ENCODE data around the gene ADAM21. TPM values are rescaled to one million over a fixed set of nuclear protein-coding genes. Genes with fewer than 3 reads are reported as not detected.
"Not testable (repeated sequence)": the region's sequence is repeated elsewhere in the genome, so short reads cannot be mapped to it uniquely, and the experiment has no call there.

Gene ADAM21
- total and polyA plus RNA-seq, 2 donors (not counting 3 experiments of a cell fraction or from before 2014, with no cell fraction given): 0.06 TPM; not detected in 1

GRCh38 chr14:70406216-70406615, 45.8 kb upstream of the ADAM21 start:
- dilution Hi-C loops (cut with MboI; ENCODE audit: extremely low pct_ligation_motif_present, low sequenced_read_pairs); H3K9me3 ChIP-seq (replicated peaks; ENCODE audit: control insufficient read depth, insufficient read depth, low read length); BruUV-seq (replicated peaks); H3K4me3 ChIP-seq (replicated peaks in 1 of 3; ENCODE audit: insufficient read depth in 1 of 3, low read depth in 1 of 3, low read length in 3 of 3); H3K27me3 ChIP-seq (ENCODE audit: control insufficient read depth in 2 of 2, insufficient read depth in 2 of 2, low read length in 2 of 2); H3K36me3 ChIP-seq (ENCODE audit: control insufficient read depth in 2 of 2, extremely low read depth in 1 of 2, insufficient read depth in 2 of 2, low read length in 2 of 2); H3K4me2 ChIP-seq (ENCODE audit: insufficient read depth, low read length); DNase-seq (ENCODE audit: low read depth, low spot score); H3K4me1 ChIP-seq (ENCODE audit: control insufficient read depth, extremely low read depth, insufficient read depth, low read length); CTCF ChIA-PET; H3K27ac ChIP-seq (ENCODE audit: insufficient read depth, low read depth, low read length); H3K9ac ChIP-seq (replicated peaks; ENCODE audit: extremely low read depth, insufficient read depth, low read length); FAIRE-seq; H3K79me2 ChIP-seq (ENCODE audit: control insufficient read depth, insufficient read depth, low read length); H3K9me1 ChIP-seq (replicated peaks; ENCODE audit: control insufficient read depth, extremely low read depth, insufficient read depth, low read length); POLR2A ChIA-PET; H2AFZ ChIP-seq (ENCODE audit: low read depth, low read length); H4K20me1 ChIP-seq (replicated peaks; ENCODE audit: control insufficient read depth, extremely low read depth, insufficient read depth, low read length): not testable (repeated sequence)
- intact Hi-C loops (cut with micrococcal nuclease): loop anchor here (10.0 kb wide), 1 partner anchor 321 kb away; no protein-coding TSS in a partner anchor

GRCh38 chr14:70407621-70408020, 44.4 kb upstream of the ADAM21 start:
- dilution Hi-C loops (cut with MboI; ENCODE audit: extremely low pct_ligation_motif_present, low sequenced_read_pairs) (no loop called here), intact Hi-C loops (cut with micrococcal nuclease) (loop anchor here (10.0 kb wide), 1 partner anchor 323 kb away; no protein-coding TSS in a partner anchor)
- FAIRE-seq (no peak), DNase-seq (ENCODE audit: low read depth, low spot score) (no peak)
- peaks cover 11% of the 10 kb centered on the region for H3K79me2 ChIP-seq (ENCODE audit: control insufficient read depth, insufficient read depth, low read length)
- H3K9me3 ChIP-seq (replicated peaks; ENCODE audit: control insufficient read depth, insufficient read depth, low read length): no peaks in the 10 kb centered on the region
- no peak overlapping the region for H3K4me3 ChIP-seq (replicated peaks in 1 of 3; ENCODE audit: insufficient read depth in 1 of 3, low read depth in 1 of 3, low read length in 3 of 3)
- ChIA-PET POLR2A (no interaction called here), CTCF (interaction anchor here (0.6 kb wide), 1 partner anchor 13 kb away, joined by 3 read pairs; no protein-coding TSS in a partner anchor)
- no peak overlapping the region for H3K4me2 ChIP-seq (ENCODE audit: insufficient read depth, low read length)
- H3K36me3 ChIP-seq (ENCODE audit: control insufficient read depth in 2 of 2, extremely low read depth in 1 of 2, insufficient read depth in 2 of 2, low read length in 2 of 2): no peaks in the 10 kb centered on the region
- H3K27ac ChIP-seq (ENCODE audit: insufficient read depth, low read depth, low read length): no peak overlapping the region
- no peak overlapping the region for H2AFZ ChIP-seq (ENCODE audit: low read depth, low read length)
- no TSS peak for BruUV-seq (replicated peaks)
- H3K4me1 ChIP-seq (ENCODE audit: control insufficient read depth, extremely low read depth, insufficient read depth, low read length): no peaks in the 10 kb centered on the region
- no peaks in the 10 kb centered on the region for H3K27me3 ChIP-seq (ENCODE audit: control insufficient read depth in 2 of 2, insufficient read depth in 2 of 2, low read length in 2 of 2)
- H3K9me1 ChIP-seq (replicated peaks; ENCODE audit: control insufficient read depth, extremely low read depth, insufficient read depth, low read length): no peaks in the 10 kb centered on the region
- no peaks in the 10 kb centered on the region for H4K20me1 ChIP-seq (replicated peaks; ENCODE audit: control insufficient read depth, extremely low read depth, insufficient read depth, low read length)
- TF ChIP-seq FOS (IDR thresholded peaks at IDR 0.05; ENCODE audit: borderline replicate concordance, insufficient read depth, low read length): no peak
- TF ChIP-seq MAX (IDR thresholded peaks at IDR 0.05; ENCODE audit: insufficient read depth, insufficient read length): no peak
- TF ChIP-seq MYC (IDR thresholded peaks at IDR 0.05; ENCODE audit: low read depth, low read length): no peak
- TF ChIP-seq POLR2AphosphoS5 (IDR thresholded peaks at IDR 0.05; ENCODE audit: insufficient read depth, low read depth, low read length): no peak
- TF ChIP-seq GATA2 (IDR thresholded peaks at IDR 0.05; ENCODE audit: insufficient read depth, insufficient read length, low read depth, low read length): no peak
- no peak for TF ChIP-seq JUN (IDR thresholded peaks at IDR 0.05; ENCODE audit: borderline replicate concordance, insufficient read depth, insufficient read length, low read depth)
- no peak for TF ChIP-seq POLR2A (IDR thresholded peaks at IDR 0.05; ENCODE audit: low read depth, low read length)
- TF ChIP-seq CTCF (IDR thresholded peaks at IDR 0.05; ENCODE audit: extremely low read depth in 1 of 2, insufficient read depth in 1 of 2, low read depth in 1 of 2, low read length in 2 of 2): no peak
- no peak overlapping the region for H3K9ac ChIP-seq (replicated peaks; ENCODE audit: extremely low read depth, insufficient read depth, low read length)

Measured in endothelial cell of umbilical vein (primary cell).